ENCODE measurements around the gene CLK1.

Gene CLK1

DNA sequence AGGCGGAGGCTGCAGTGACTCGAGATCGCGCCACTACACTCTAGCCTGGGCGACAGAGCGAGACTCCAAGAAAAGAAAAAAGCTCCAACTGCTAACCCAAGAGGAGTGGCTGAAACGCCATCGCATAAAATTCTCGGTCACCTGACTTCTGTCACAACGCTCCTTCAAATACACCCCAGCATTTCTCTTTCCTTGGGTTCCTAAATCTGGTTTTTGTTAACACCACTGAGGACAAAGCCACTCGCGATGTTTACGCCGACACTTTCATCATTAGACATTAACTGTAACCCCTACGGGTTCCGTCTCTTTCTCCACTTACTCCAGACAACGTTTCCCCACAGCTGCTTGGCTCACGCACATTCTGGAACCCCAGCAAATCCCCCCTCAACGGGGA is 679 bp downstream of the CLK1 start:
- peaks cover 60% of the 10 kb centered on the region for H3K36me3 Mint-ChIP-seq (ENCODE audit: low read depth)
- peak overlapping the region; percentile 99 for H3K4me3 Mint-ChIP-seq
- ATAC-seq (no peak), DNase-seq (peak; percentile 21)
- no peaks in the 10 kb centered on the region for H3K9me3 Mint-ChIP-seq
- peaks cover 41% of the 10 kb centered on the region for H3K4me1 Mint-ChIP-seq
- H3K27me3 Mint-ChIP-seq, result no peaks in the 10 kb centered on the region
- peak overlapping the region; percentile 100 for H3K27ac Mint-ChIP-seq

DNA sequence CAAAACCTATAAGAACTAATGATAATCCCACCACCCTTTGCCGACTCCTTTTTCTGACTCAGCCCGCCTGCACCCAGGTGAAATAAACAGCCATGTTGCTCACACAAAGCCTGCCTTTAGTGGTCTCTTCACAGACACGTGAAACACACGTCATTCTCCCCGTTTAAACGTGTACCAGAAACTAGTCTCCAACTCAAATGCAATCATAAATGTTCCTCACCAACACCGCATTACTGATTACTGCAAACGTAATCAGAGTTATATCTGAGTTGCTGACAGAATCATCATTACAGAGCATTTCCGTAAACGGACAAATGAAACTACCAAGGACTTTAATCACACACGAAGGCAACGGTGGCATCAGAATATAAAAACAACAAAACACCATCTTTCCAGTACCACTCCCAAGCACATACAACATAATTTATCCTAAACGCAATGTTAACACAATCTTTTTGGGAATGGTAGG is 1.9 kb downstream of the CLK1 start:
- DNase-seq (peak; percentile 68), ATAC-seq (peak; percentile 70)
- peaks cover 69% of the 10 kb centered on the region for H3K36me3 Mint-ChIP-seq (ENCODE audit: low read depth)
- peaks cover 50% of the 10 kb centered on the region for H3K4me1 Mint-ChIP-seq
- H3K9me3 Mint-ChIP-seq, result no peaks in the 10 kb centered on the region
- H3K27ac Mint-ChIP-seq, result peak overlapping the region; percentile 100
- H3K27me3 Mint-ChIP-seq, result no peaks in the 10 kb centered on the region
- peak overlapping the region; percentile 99 for H3K4me3 Mint-ChIP-seq

DNA sequence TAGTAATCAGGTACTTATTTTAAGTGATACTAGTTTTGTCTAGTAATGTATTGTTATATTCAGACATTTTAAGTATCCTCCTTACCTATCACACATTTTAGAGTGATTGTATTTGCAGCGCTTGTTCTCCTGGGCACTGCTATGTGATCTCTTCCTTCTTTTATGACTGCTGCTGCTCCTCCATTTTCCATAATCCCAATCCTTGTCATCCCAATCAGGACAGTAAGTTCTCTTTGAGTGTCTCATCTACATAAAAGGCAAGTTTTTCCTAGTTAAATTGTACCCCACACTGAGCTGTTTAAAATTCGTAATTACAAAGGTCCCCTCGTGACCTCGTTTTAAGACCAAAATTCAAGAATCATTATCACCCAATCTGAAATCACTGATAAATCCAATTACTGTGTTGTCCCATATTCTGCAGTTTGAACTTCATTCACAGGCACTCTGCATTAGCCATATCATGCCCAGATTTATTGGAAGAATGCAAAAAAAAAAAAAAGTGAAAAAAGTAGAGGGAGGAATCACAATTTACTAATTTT is 2.8 kb downstream of the CLK1 start:
- Mint-ChIP-seq H3K36me3 (ENCODE audit: low read depth) (peaks cover 75% of the 10 kb centered on the region), H3K27me3 (no peaks in the 10 kb centered on the region), H3K9me3 (no peaks in the 10 kb centered on the region), H3K4me1 (peaks cover 56% of the 10 kb centered on the region), H3K27ac (peak overlapping the region; percentile 100), H3K4me3 (peak overlapping the region; percentile 99)
- DNase-seq (no peak), ATAC-seq (no peak)

DNA sequence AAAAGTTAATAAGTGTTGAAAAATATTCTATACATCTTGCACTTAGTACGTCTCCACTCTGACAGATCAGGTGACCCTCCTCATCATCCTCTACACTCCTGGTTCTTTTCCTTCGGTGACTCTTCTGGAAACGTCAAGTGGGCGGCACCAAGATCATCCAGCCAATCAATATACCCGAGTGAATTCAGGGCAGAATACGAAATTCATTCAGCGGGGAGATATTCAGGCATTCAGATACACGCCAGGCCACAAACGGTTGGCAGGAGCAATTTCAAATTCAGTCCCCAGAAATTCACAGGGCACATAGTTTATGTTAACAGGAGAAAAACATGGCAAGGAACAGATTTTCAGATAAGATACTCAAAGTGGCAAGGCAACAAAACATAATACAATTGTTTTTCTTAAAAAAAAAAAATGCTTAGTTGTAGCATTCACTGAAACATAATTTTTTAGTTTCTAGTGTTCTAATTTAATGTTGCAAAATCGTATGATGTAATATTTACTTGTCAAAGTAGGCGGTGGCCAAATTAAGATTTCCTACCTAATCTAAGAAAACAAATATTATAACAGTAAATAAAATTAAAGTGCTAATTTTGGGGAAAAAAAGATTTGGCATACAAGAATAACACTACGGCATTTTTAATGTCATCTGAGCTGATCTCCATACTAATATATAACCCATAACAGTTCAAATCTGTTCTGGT is 4.2 kb downstream of the CLK1 start:
- Mint-ChIP-seq H3K27ac (peak overlapping the region; percentile 100), H3K4me3 (peak overlapping the region; percentile 99), H3K36me3 (ENCODE audit: low read depth) (peaks cover 82% of the 10 kb centered on the region), H3K27me3 (no peaks in the 10 kb centered on the region), H3K9me3 (no peaks in the 10 kb centered on the region), H3K4me1 (peaks cover 60% of the 10 kb centered on the region)
- ATAC-seq (no peak), DNase-seq (peak; percentile 41)

DNA sequence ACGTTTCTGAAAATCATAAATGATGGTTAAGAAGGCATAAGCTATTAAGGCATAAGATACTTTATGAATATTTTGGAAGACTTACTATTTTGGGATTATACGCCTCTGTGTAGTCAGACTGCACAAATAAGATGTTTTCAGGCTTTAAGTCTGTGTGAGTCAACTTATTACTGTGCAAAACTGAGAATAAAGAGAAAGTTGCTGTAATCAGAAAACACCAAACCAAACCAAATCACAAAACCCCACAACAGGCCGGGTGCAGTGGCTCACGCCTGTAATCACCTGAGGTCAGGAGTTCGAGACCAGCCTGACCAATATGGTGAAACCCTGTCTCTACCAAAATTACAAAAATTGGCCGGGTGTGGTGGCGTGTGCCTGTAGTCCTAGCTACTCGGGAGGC is 7.7 kb downstream of the CLK1 start:
- no peaks in the 10 kb centered on the region for H3K27me3 Mint-ChIP-seq
- H3K9me3 Mint-ChIP-seq, result no peaks in the 10 kb centered on the region
- peaks cover 46% of the 10 kb centered on the region for H3K4me1 Mint-ChIP-seq
- H3K27ac Mint-ChIP-seq, result peak overlapping the region; percentile 54
- DNase-seq (no peak), ATAC-seq (no peak)
- no peak overlapping the region for H3K4me3 Mint-ChIP-seq
- H3K36me3 Mint-ChIP-seq (ENCODE audit: low read depth), result peaks cover 85% of the 10 kb centered on the region

DNA sequence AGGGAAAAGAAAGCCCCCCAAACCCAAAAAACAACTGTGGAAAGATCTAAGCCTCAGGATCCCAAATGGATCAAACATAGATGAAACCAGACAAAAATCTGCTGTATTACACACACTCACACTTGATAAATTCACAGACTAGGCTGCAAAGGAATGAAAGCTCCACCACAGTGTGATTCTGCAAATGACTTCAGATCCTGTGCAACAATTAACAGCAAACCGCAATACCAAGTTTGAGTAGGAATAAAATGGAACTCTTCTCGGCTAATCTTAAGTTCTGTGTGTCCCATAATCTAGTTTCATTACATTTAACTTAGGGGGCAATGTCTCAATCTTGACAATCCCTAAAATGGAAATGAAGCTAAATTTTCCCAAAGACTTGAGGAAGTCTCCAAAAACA is 11.9 kb downstream of the CLK1 start:
- Mint-ChIP-seq H3K4me1 (peaks cover 10% of the 10 kb centered on the region), H3K36me3 (ENCODE audit: low read depth) (peaks cover 55% of the 10 kb centered on the region), H3K27me3 (no peaks in the 10 kb centered on the region), H3K4me3 (no peak overlapping the region), H3K27ac (no peak overlapping the region), H3K9me3 (no peaks in the 10 kb centered on the region)
- DNase-seq (no peak), ATAC-seq (no peak)

DNA sequence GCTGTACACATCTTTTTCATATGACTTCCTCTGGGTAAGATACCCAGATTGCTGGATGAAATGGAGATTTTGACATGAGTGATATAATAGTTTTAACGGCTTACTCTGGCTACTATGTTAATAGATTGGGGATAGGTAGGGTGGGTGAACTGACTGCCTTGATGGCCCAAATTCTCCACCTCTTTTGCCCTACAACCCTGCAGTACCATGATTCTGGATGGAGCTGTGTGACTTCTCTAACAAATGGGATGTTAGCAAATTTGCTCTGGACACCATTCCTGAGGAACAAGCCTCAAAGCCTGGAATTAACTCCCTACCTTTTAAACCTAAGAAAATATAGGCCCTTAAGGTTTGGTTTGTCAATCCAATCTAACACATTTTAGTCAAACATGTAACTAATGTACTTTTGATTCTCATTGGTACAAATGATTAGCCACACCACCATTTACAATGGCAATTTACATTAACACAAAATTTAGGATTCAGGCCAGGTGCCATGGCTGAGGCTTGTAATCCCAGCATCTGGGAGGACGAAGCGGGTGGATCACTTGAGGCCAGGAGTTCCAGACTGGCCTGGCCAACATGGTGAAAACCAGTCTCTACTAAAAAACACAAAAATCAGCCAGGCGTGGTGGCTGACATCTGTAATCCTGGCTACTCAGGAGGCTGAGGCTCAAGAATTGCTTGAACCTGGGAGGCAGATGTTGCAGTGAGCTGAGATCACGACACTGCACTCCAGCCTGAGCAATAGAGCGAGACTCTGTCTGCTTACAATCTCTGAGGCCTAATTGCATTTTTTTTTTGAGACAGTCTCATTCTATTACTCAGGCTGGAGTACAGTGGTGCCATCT is 12.8 kb downstream of the CLK1 start:
- Mint-ChIP-seq H3K27ac (no peak overlapping the region), H3K36me3 (ENCODE audit: low read depth) (peaks cover 45% of the 10 kb centered on the region), H3K9me3 (no peaks in the 10 kb centered on the region), H3K4me1 (peaks cover 3% of the 10 kb centered on the region), H3K27me3 (no peaks in the 10 kb centered on the region), H3K4me3 (no peak overlapping the region)
- ATAC-seq (no peak), DNase-seq (no peak)

DNA sequence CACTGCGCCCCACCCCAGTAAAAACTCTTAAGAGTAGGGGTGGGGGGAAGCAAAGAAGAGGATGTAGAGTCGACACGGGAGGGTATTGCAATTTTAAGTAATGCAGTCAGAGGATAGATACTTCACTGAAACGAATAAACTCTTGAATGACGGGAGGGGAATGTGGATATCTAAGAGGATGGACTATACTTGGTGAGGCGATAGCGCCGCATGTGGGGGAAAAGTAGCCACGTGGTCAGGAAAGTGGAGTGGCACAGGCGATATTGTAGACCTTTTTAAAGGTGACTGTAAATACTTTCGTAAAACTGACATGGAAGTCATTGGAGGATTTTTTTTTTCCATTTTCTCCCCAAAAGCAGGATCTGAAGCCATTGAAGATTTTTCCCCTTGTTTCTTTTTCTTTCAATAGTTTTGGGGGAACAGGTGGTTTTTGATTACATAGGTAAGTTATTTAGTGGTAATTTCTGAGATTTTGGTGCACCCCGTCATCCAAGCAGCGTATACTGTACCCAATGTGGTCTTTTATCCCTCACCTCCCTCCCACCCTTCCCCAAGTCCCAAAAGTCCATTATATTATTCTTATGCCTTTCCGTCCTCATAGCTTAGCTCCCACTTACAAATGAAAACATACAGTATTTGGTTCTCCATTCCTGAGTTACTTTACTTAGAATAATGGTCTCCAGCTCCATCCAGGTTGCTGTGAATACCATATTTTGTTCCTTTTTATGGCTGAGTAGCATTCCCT is 13.8 kb downstream of the CLK1 start:
- Mint-ChIP-seq H3K27me3 (no peaks in the 10 kb centered on the region), H3K4me1 (no peaks in the 10 kb centered on the region), H3K36me3 (ENCODE audit: low read depth) (peaks cover 39% of the 10 kb centered on the region), H3K4me3 (no peak overlapping the region), H3K27ac (no peak overlapping the region), H3K9me3 (no peaks in the 10 kb centered on the region)
- DNase-seq (no peak), ATAC-seq (no peak)

DNA sequence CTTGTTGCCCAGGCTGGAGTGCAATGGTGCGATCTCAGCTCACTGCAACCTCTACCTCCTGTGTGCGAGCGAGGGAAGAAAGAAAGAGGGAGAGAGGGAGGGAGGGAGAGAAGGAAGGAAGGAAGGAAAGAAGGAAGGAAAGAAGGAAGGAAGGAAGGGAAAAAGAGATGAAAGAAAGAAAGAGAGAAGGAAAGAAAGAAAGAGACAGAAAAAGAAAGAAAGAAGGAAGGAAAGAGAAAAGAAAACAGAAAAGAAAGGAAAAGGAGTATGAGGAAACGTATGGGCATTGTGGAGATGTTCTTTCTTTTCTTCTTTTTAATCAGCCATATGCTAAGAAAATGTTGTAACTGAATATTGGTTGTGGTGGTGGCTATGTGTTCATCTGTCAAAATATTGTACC is 16.5 kb downstream of the CLK1 start:
- Mint-ChIP-seq H3K36me3 (ENCODE audit: low read depth) (peaks cover 19% of the 10 kb centered on the region), H3K9me3 (no peaks in the 10 kb centered on the region), H3K4me1 (no peaks in the 10 kb centered on the region), H3K27ac (no peak overlapping the region), H3K27me3 (no peaks in the 10 kb centered on the region), H3K4me3 (no peak overlapping the region)
- DNase-seq (no peak), ATAC-seq (no peak)

DNA sequence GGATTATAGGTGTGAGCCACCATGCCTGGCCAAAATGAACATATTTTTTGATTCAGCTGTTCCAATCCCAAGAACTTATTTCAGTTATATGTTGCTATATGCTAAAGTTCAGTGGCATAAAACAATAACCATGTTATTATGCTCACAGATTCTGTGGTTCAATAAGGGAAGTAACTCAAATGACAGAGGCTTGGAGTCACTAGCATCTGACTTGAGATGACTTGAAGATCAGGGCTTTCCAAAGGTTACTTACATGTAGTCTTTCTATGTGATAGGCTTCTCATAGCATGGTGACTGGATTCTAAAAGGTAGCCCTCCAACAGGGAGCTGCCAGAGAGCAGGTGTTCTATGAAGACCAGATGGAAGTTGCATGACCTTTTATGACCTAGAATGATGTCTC is 17.2 kb downstream of the CLK1 start:
- Mint-ChIP-seq H3K27me3 (no peaks in the 10 kb centered on the region), H3K9me3 (no peaks in the 10 kb centered on the region), H3K27ac (no peak overlapping the region), H3K36me3 (ENCODE audit: low read depth) (peaks cover 13% of the 10 kb centered on the region), H3K4me3 (no peak overlapping the region), H3K4me1 (no peaks in the 10 kb centered on the region)
- ATAC-seq, result peak; percentile 20
- no peak for DNase-seq

DNA sequence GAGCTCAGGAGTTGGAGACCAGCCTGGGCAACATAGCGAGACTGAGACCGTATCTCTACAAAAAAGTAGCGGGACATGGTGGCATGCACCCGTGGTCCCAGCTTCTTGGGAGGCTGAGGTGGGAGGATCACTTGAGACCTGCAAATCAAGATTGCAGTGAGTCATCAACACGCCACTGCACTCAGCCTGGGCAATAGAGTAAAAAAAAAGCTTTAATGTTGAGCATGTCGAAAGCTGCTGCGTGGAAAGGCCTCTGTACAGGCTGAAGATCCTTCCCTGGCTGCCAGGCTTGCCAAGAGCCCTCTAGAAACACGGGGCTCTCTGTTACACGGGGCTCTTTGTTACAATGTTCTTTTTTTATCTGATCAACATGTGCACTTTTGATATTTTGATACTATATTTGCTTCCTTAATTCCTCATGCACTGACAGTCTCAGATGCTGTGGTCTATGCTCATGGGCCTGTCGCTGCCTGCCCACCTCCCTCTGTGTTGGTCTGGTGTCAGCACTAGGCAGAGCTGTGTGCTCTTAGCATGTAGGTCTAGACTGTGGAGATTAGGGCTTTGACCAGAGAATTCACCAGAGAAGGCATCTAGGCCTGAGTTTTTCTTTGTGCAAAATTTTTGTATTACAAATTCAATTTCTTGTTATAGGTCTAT is 18.7 kb downstream of the CLK1 start:
- no peak overlapping the region for H3K27ac Mint-ChIP-seq
- H3K9me3 Mint-ChIP-seq, result no peaks in the 10 kb centered on the region
- H3K4me1 Mint-ChIP-seq, result no peaks in the 10 kb centered on the region
- no peak overlapping the region for H3K4me3 Mint-ChIP-seq
- no peaks in the 10 kb centered on the region for H3K27me3 Mint-ChIP-seq
- ATAC-seq (no peak), DNase-seq (no peak)
- no peaks in the 10 kb centered on the region for H3K36me3 Mint-ChIP-seq (ENCODE audit: low read depth)

DNA sequence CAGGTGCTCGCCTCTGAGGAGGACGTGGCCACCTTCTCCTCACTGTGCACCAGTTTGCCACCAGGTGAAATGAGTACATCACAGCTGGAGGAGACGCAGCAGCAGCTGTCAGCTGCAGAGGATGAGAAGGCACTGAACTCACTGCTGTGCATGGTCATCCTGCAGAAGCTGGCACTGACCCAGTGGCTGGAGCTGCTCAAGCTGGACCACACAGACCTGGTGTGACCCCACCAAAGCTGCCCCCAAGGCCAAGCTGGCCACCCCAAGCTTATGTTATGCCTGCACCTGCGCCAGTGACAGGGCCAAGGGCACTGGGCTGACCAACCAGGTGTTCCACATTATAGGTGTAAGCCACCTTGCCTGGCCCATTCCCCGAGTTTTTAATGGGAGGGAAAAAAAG is 19.3 kb downstream of the CLK1 start:
- no peaks in the 10 kb centered on the region for H3K27me3 Mint-ChIP-seq
- no peaks in the 10 kb centered on the region for H3K36me3 Mint-ChIP-seq (ENCODE audit: low read depth)
- H3K9me3 Mint-ChIP-seq, result no peaks in the 10 kb centered on the region
- no peak overlapping the region for H3K4me3 Mint-ChIP-seq
- ATAC-seq, result no peak
- H3K4me1 Mint-ChIP-seq, result no peaks in the 10 kb centered on the region
- no peak for DNase-seq
- no peak overlapping the region for H3K27ac Mint-ChIP-seq

DNA sequence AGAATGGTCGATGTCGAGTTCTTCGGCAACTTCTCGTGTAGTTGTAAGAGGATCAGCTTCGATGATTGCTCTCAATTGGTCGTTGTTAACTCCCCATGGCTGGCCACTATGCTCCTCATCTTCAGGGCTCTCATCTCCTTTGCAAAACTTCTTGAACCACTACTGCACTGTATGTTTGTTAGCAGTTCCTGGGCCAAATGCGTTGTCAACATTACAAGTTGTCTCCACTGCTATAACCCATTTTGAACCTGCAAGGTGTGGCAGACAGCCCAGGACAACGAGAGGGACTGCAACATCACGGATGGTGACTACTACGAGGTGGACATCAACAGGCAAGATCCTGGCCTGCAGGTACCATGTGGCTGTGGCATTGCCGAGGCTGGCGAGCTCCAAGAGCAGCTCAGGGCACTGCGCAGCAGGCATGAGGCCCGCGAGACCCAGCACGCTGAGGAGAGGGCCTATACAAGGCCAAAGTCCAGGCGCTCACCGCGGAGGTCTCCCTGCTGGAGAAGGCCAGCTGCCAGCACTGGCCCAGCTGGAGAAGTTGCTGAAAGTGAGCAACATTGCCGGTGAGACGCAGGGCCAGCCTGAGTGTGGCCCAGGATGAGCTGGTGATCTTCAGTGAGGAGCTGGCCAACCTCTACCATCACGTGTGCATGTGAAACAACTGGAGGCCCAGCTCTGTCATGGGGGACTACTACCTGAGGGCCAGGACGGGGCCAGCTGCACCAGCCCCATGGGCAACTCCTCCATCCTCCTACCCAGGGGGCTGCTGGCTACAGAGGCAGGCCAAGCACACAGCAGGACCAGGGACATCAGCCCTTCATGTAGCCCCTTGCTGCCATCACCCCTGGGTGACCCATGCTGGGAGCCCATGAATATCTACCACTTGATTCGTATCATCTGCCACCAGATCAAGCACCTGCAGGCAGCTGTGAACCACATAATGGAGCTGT is 20.2 kb downstream of the CLK1 start:
- H3K4me1 Mint-ChIP-seq, result no peaks in the 10 kb centered on the region
- ATAC-seq (no peak), DNase-seq (no peak)
- H3K9me3 Mint-ChIP-seq, result no peaks in the 10 kb centered on the region
- H3K27me3 Mint-ChIP-seq, result no peaks in the 10 kb centered on the region
- no peak overlapping the region for H3K4me3 Mint-ChIP-seq
- no peak overlapping the region for H3K27ac Mint-ChIP-seq
- H3K36me3 Mint-ChIP-seq (ENCODE audit: low read depth), result no peaks in the 10 kb centered on the region

Data from activated naive CD8-positive, alpha-beta T cell treated with anti-CD3 and anti-CD28 coated beads, Interleukin-2, amount 50 U/mL, for 24 hours (primary cell).